Stimulated activated naive CD4-positive, alpha-beta T cell treated with Interleukin-2 at 50 U/mL for 16 hours (primary cell): Measurements from ENCODE around the gene BRIX1.
"Not testable (repeated sequence)": the region's sequence is repeated elsewhere in the genome, so short reads cannot be mapped to it uniquely, and the experiment has no call there.

Source experiments
- DNase-seq: peaks from one replicate; lab custom pipeline; 2025; lab: John Stamatoyannopoulos, UW

The BRIX1 gene

GRCh38 chr5:34915856-34916192 lies 313 bp downstream of the BRIX1 start:
- DNase-seq: peak; percentile 20

DNA sequence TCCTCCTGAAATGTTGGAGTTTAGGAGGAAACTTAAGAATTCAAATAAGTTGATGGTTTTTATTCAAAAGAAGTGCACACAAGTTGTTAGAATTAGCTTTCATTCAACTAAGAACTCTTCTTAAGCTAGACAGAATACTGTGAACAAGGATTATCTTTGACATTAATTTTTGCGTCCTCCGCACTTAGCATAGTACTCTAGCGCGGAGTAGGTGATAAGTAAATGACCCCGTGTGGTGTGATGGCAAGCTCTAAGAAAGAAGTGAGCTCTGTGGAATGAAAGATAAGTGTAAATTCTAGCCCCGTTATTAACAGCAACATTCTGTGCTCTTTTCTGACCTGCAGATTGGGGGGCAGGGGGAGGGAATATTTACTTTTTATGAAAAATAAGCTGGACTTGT lies 1.0 kb downstream of the BRIX1 start:
- DNase-seq: no peak

GRCh38 chr5:34918025-34918424 lies 2.5 kb downstream of the BRIX1 start:
- DNase-seq: no peak

- DNase-seq: no peak
Observed at GRCh38 chr5:34919077-34919476, 3.6 kb downstream of the BRIX1 start.

DNA sequence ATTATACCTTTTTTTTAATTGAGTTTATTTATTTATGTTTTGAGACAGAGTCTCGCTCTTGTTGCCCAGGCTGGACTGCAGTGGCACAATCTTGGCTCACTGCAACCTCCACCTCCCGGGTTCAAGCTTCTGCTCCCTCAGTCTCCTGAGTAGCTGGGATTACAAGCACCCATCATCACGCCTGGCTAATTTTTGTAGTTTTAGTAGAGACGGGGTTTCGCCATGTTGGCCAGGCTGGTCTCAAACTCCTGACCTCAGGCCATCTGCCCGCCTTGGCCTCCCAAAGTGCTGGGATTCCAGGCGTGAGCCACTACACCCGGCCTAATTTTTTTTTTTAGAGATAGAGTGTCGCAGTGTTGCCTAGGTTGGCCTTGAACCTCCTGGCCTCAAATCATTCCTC lies 7.7 kb downstream of the BRIX1 start:
- DNase-seq: not testable (repeated sequence)

DNA sequence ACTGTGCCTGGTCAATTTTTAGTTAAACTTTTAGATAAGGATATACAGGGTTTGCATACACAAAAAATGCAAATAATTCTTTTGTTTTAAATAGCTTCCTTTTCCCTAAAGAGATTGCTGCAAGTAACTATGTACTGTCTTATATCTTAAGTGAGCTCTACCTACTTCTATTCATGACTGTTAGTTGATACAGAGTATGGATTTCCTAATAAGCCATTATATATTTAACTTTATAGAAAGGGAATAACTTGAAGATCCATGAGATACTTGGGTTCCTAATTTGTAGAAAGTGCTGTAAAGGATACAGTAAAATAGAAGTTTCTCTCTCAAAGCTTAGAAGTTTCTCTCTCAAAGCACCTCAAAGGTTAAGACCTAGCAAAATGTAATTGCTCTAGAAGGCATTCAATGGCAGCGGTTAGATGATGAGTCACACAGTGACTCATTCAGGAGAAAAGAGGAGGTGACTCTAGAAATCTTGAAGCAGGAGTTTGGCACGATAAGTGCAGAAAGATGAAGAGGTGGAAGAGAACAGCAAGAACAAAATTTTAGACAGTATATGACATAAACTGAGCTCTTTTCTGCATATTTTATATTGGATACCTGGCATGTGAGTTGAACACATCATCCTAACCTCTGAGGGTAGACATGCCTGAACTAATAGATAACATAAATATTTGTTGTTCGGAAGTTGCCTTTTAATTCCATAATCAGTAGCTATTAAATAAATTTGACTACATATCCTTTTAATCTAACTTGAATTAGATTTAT lies 8.4 kb downstream of the BRIX1 start:
- DNase-seq: peak; percentile 6

DNA sequence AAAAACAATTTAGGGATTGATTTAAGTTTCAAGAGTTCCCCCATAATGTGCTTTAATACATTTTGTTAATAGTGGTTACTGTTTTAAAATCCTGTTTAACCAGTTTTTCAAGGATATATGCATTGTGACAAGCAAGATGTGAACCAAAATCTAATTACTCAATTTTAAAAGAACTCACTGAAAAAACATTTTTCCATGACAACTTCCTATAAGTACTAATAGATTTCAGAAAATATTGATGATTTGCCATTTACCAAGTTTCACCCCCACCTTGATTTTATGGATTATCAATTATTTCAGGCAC lies 8.9 kb downstream of the BRIX1 start:
- no peak for DNase-seq

- no peak for DNase-seq
Observed at GRCh38 chr5:34926318-34926888, 10.9 kb downstream of the BRIX1 start.

GRCh38 chr5:34927785-34928184 lies 12.3 kb downstream of the BRIX1 start:
- DNase-seq: no peak

GRCh38 chr5:34928267-34928666 lies 12.8 kb downstream of the BRIX1 start:
- no peak for DNase-seq

- peak; percentile 97 for DNase-seq
Observed at GRCh38 chr5:34929134-34929719, 13.7 kb downstream of the BRIX1 start, which contains the start of gene DNAJC21. Gene DNAJC21 (plus strand): TSS chr5:34929559. CDS start chr5:34929820, 261 bp downstream.

GRCh38 chr5:34929720-34930461 lies 14.4 kb downstream of the BRIX1 start:
- DNase-seq: peak; percentile 81

- no peak for DNase-seq
Observed at GRCh38 chr5:34930462-34930844, 14.9 kb downstream of the BRIX1 start.

- DNase-seq: no peak
Observed at GRCh38 chr5:34930870-34931269, 15.4 kb downstream of the BRIX1 start.

DNA sequence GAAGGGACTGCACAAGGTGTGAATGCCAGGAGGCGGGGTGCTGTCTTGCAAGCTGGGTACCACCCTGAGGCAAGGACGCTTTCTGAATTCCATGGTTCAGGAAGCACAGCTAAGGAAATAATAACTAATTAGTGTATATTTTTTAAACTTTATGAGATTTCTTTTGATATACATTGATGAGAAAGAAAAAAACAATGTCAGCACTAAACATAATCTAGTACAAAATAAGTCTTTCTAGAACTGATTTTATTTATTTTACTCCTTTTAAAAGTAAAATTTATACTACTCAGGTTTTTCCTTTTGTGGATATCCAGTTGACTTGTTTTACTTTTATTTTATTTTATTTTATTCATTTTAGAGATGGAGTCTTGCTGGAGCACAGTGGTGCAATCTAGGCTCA lies 17.4 kb downstream of the BRIX1 start:
- no peak for DNase-seq

DNA sequence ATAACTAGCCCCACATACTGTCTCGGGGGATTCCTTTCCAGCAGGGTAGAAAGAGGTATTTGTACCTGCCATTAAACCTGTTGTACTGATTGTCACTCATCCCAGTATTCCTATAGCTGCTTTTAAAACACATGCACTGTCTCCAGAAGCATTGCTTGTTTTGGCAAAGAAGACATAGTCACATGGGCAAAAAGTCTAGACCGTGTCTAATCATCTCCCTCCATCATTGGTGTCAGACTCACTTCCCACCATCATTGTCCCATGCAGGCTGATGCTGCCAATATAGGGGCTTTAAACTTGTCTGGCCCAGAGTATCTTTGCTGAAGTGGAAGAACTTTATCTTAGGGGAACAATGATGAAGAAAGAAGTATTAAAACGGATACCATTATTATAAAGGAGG lies 26.4 kb downstream of the BRIX1 start:
- no peak for DNase-seq

- no peak for DNase-seq
Observed at GRCh38 chr5:34944044-34944443, 28.5 kb downstream of the BRIX1 start.

DNA sequence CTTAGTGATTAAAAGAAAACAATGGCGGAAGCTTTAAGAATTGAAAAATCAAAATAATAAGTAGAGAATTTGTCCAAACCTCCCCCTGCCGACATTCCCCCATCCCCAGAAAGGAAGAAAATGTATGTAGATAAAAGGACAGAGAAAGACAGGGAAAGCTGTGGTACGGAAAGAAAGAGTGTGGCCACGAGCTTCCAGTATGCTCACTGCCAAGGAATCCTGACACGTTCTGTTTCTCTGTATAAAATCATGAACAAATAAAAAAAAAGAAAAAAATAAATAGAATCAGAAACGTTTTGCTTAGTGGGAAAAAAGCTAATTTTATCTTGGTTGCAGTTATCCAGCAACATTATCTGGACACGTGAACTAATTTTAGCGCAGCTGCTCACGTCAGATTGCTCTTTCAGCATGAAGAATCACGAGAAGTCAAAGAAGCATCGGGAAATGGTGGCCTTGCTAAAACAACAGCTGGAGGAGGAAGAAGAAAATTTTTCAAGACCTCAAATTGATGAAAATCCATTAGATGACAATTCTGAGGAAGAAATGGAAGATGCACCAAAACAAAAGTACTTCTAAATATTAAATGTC lies 29.0 kb downstream of the BRIX1 start:
- DNase-seq: no peak

DNA sequence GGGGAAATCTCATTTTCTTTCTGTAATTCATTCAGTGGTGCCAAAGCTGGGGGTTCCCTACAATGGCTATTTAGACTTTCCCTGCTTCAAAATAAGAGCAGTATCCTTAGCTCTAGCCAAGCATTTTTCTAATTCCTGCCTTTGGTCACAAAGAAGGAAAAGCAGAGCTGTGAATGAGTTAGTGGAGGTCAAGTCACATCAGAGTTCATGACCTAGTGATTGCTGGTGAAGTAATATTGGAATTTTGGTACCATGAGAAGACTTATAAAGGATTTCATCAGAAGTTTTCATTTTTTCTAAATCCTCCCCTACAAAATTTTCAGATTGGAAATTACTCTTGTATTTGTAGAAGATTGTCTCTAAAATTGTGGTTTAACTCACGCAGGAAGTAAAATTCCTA lies 41.8 kb downstream of the BRIX1 start:
- no peak for DNase-seq

DNA sequence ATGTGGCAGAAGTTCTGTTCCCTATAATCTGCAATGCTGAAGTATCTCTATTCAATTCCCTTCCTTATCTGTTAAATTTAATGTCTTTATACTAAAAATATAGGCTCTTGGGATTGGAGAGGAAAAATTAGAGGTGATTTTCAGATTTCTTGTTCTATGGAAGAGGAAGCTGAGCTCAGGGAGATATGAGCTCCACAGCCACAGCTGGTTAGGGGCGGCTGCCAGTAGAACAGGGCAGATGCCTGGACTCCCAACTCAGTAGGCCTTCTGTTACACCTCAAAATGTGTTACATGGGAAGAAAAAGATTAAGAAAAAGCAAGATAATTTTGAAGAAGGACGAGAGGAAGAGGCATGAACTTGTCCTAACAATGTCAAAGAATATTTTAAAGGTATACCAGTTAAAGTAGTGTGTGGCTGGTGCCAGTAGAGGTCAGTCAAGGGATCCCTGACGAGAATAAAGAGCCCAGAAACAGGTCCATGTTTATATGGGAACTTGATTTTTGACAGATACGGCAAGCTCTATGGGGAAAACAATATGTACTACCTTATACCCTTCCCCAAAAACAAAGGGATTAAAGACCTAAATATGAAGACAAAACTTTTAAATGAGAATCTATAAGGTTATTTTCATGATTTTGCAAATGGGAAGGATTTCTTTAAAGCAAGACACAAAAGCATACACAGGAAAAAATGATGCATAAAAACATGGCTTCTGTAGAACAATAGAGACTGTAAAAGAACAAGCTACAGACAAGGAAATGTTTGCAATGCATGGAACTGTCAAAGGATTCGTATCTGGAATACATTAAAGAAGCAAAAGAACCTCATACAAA lies 42.6 kb downstream of the BRIX1 start:
- DNase-seq: no peak

- DNase-seq: no peak
Observed at GRCh38 chr5:34959323-34959722, 43.8 kb downstream of the BRIX1 start.

DNA sequence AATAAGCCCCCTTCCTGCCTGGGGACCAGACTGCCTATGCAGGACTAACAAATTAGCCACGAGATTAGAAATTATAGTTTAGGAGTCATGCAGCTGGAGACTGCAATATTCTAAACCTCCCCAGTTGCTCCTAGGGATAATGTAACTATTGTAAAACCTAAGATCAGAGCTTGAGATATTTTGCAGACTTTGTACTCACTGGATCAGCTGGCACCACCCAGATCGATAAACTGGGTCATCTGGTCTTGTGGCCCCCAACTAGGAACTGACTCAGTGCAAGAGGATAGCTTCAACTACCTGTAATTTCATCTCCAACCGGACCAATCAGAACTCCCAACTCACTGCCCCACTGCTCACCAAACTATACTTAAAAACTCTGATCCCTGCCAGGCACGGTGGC lies 52.0 kb downstream of the BRIX1 start:
- DNase-seq: no peak
